VCaP (cell line): ENCODE measurements around the gene PIGU.
A peak's percentile ranks its signal among the peaks of the same experiment; 100 is the strongest.

Source experiments
- H3K27ac ChIP-seq: fragments of 450-650 bp; 2 replicates; pipeline ENCODE4 v1.5.1; 2017
- TF ChIP-seq, protein P1 (sequence below): fragments of 450-650 bp; conservative IDR thresholded peaks from 2 replicates; pipeline ENCODE4 v1.5.1; 2017; ENCODE audit warnings: mild to moderate bottlenecking, moderate library complexity

Gene PIGU

DNA sequence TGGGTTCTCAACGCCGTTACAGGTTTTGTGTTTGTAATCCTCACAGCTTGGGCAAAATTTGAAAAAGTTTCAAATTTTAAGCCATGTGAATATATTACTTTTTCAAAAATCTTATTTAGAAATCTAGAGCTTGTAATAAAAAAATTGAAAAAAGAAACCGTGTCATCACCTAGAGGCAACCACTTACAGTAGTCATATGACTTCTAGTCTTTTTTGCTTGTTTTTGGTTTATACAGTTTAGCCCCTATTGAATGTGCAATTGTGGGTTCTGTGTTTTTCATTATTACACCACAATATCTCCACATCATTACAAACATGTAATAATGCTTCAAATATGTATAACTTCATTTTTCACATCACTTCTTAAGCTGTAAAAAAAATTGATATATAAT is 159.8 kb downstream of the PIGU start:
- peak overlapping the region; percentile 97 for H3K27ac ChIP-seq
- TF ChIP-seq, protein P1, sequence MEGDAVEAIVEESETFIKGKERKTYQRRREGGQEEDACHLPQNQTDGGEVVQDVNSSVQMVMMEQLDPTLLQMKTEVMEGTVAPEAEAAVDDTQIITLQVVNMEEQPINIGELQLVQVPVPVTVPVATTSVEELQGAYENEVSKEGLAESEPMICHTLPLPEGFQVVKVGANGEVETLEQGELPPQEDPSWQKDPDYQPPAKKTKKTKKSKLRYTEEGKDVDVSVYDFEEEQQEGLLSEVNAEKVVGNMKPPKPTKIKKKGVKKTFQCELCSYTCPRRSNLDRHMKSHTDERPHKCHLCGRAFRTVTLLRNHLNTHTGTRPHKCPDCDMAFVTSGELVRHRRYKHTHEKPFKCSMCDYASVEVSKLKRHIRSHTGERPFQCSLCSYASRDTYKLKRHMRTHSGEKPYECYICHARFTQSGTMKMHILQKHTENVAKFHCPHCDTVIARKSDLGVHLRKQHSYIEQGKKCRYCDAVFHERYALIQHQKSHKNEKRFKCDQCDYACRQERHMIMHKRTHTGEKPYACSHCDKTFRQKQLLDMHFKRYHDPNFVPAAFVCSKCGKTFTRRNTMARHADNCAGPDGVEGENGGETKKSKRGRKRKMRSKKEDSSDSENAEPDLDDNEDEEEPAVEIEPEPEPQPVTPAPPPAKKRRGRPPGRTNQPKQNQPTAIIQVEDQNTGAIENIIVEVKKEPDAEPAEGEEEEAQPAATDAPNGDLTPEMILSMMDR = no peak

DNA sequence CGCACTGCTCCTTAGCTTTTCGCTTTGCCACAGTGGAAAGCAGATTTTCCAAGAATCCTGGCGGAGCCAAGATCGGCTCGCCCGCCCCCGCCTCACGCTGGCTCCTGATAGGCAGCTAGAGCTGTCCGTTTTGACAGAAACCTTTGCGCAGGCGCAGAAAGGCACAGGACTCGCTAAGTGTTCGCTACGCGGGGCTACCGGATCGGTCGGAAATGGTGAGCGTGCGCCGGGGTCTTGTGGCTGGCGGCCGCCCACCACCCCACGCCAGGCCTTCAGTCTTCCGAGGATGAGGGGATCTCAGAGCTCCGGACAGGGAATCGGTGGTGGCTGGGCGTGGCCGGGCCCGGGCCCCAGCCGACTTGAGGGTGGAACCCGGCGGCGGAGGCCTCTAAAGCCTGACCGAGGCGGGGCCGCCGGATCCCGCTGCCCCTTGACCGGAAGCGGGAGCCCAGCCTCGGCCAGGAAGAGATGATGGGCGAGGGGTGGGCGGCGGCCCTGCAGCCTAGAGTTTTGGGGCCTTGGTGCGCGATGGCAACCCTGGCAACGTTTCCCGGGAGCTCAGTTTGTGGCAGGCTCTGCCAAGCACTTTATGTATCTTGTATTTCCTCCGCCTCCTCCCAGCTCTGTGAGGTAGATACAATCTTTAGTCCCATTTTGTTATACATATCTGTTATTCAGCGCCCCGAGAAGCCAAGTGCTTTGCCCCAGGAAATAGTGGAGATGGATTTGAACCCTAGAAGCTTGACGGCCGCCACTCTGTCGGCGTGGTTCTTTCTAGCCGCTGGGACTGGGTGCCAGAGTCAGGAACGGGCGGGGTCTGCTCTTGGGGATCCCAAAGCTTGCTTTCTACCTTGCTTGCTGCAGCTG is 160.4 kb downstream of the PIGU start, which contains the start of gene DYNLRB1:
Gene DYNLRB1 (plus strand): TSS at position 176 of the 867 bp plus-strand sequence. CDS start 37 bp downstream, at position 213.
- TF ChIP-seq, protein P1 = no peak
- peak within 1 kb of the TSS; percentile 97 for H3K27ac ChIP-seq

DNA sequence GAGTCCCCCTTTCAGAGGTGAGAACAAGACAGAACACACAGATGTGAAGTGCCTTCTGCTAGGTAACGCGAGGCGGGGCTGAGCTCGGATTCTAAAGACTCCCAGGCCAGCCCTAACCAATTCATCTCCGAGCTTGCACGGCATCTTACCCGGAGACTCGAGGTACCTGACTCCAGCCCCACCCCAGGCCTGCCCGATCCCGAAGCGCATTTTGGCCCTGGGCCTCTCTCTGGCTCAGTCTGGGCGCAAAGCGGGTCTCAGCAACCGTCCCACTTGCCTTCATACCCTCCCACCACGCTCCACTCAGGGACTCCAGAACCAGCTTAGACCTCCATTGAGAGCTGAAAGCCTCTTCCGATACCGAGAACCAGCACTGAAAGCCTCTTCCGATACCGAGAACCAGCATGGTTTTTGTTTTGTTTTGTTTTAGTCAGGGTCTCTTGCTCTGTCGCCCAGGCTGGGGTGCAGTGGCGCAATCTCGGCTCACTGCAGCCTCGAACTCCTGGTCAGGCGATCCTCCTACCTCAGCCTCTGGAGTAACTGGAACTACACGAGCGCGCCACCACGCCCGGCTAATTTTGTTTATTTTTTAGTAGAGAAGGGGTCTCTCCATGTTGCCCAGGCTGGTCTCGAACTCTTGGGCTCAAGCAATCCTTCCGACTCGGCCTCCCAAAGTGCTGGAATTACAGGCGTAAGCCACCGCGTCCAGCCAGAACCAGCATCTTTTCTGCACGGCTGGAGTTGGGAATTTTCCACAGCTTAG is 161.2 kb downstream of the PIGU start:
- peak overlapping the region; percentile 97 for H3K27ac ChIP-seq
- TF ChIP-seq, protein P1 = no peak

DNA sequence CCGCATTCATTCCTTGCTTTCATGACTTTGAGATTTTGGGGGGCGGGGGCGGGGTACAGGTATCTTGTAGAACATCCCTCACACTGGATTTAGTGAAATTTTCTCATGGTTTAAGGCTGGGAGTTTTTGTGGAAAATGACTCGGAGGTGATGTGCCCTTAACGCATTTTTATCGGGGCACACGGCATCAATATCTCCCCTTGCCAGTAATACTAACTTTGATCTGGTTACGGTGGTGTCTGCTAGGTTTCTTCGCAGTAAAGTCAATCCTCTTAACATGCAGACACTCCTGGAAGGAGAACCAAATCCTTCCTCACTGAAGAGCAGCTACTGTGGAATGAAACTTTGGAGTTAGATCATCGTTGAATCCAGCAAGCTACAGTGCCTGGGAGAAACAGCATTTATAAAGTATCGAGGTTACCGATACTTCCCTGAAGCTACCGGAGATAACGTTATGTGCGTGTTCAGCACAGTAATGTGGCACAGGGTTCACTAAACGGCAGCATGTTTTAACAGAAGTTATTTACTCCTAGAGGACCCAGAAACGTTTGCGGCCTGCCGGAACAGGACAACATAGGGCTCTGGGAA is 161.9 kb downstream of the PIGU start:
- peak overlapping the region; percentile 97 for H3K27ac ChIP-seq

DNA sequence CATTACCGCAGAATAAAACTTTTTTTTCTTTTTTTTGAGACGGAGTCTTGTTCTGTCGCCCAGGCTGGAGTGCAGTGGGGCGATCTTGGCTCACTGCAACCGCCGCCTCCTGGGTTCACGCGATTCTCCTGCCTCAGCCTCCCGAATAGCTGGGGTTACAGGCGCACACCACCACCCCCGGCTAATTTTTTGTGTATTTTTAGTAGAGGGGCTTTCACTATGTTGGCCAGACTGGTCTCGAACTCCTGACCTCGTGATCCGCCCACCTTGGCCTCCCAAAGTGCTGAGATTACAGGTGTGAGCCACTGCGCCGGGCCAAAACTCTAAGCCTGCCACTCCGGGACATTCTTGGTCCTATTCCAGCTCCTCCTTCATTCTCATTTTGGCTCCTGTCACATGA is 162.9 kb downstream of the PIGU start:
- H3K27ac ChIP-seq = peak overlapping the region; percentile 97

More for the DNA sequence above, 161.9 kb downstream of the PIGU start:
- TF ChIP-seq, protein P1 = no peak

DNA sequence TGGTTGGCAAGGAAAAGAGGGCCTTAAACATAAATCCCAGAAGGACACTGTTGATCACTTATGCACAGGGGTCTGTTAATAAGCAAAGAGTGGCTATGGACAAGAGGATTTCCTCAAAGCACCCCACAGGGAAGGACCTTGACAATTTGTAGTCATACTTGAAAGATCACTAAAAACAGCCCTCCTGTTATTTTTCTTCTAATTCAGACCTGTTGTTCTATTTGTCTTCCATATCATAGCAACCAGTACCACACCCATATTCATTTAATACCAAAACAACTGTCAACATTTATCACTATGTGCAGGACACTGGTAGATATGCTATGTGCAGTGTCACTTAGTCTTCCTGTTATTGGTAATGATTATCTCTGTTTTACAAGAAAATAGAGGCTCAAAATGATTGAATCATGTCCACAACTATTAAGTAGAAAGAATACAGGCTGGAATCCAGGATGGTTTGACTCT is 163.9 kb downstream of the PIGU start:
- TF ChIP-seq, protein P1 = no peak
- no peak overlapping the region for H3K27ac ChIP-seq

DNA sequence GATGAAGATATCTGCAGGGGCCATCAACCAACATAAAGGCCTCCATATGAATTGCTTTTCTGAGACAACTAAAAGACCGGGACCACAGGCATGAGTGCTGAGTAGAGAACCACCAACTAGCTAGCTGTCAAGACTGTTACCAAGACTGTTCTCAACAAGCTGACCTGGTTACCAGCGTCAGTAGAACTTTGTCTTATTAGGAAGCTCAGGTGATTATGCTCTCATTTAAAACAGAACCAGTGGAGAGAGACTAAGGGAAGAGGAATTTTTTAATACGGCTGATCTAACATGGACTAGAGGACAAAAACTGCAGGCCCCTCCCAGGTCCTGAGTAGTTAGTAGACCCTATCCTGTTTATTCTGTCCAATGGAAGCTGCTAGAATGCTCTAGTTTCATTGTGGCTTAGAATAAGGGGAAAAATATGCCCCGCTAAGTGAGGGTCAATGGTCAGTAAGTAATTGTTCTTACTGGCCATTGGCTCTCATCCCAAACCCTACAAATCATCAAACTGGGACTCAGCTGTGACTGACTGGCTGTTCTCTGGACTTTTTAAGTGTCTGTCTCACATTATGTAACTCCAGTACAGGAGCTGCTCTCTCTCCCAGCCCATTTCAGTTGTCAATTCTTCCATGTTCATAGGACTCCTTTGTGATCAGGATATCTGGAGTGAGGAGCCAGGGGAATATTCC is 164.5 kb downstream of the PIGU start:
- TF ChIP-seq, protein P1 = no peak
- H3K27ac ChIP-seq = no peak overlapping the region
